ENCODE results near the gene SLAMF1. TPM values are rescaled to one million over a fixed set of nuclear protein-coding genes. Genes with fewer than 3 reads are reported as not detected.
"Not testable (repeated sequence)": the region's sequence is repeated elsewhere in the genome, so short reads cannot be mapped to it uniquely, and the experiment has no call there.

SLAMF1 gene
- total and polyA plus RNA-seq, 4 donors = 0.09 to 1.1 (median 0.17) TPM

- Histone ChIP-seq H3K36me3 (ENCODE audit: control insufficient read depth in 4 of 4, insufficient read depth in 3 of 4, low read depth in 1 of 4, low read length in 3 of 4) (no peaks in the 10 kb centered on the region), H3K9ac (ENCODE audit: low read depth in 1 of 2, low read length in 2 of 2) (no peak overlapping the region), H3K27ac (ENCODE audit: low read depth in 1 of 2, low read length in 2 of 2) (no peak overlapping the region), H3K4me1 (ENCODE audit: control insufficient read depth in 4 of 4, insufficient read depth in 4 of 4, low read length in 3 of 4) (no peaks in the 10 kb centered on the region), H3K4me3 (ENCODE audit: low read depth in 1 of 3, low read length in 3 of 3) (no peak overlapping the region), H3K27me3 (ENCODE audit: control insufficient read depth in 4 of 4, insufficient read depth in 4 of 4, low read length in 3 of 4) (no peaks in the 10 kb centered on the region), H3K9me3 (ENCODE audit: control insufficient read depth in 4 of 4, low read length in 3 of 4) (no peaks in the 10 kb centered on the region)
- WGBS = 87% methylated on average over 9 of the region's 9 CpGs
- no peak for DNase-seq (ENCODE audit: low spot score)
- TF ChIP-seq HNF4G (IDR thresholded peaks at IDR 0.05) = no peak
- no peak for TF ChIP-seq CTCF (IDR thresholded peaks at IDR 0.05; ENCODE audit: low read depth, low read length, missing input control)
- no peak for TF ChIP-seq TAF1 (conservative IDR thresholded peaks at IDR 0.05)
- no peak for TF ChIP-seq HNF4A (conservative IDR thresholded peaks at IDR 0.05)
- TF ChIP-seq ATF3 (IDR thresholded peaks at IDR 0.05) = no peak
- TF ChIP-seq FOXA1 (IDR thresholded peaks at IDR 0.05) = no peak
- no peak for TF ChIP-seq EGR1 (IDR thresholded peaks at IDR 0.05; ENCODE audit: low read depth in 2 of 2)
- no peak for TF ChIP-seq JUND (IDR thresholded peaks at IDR 0.05)
- no peak for TF ChIP-seq ZBTB33 (IDR thresholded peaks at IDR 0.05)
- no peak for TF ChIP-seq MAX (IDR thresholded peaks at IDR 0.05)
- no peak for TF ChIP-seq REST (IDR thresholded peaks at IDR 0.05)
- TF ChIP-seq RAD21 (IDR thresholded peaks at IDR 0.05) = no peak
- TF ChIP-seq GABPA (IDR thresholded peaks at IDR 0.05 in 1 of 2, conservative IDR thresholded peaks at IDR 0.05 in 1 of 2) = no peak
- no peak for TF ChIP-seq NR2F2 (IDR thresholded peaks at IDR 0.05)
- no peak for TF ChIP-seq RXRA (IDR thresholded peaks at IDR 0.05)
- no peak for TF ChIP-seq YY1 (IDR thresholded peaks at IDR 0.05)
- TF ChIP-seq SP1 (IDR thresholded peaks at IDR 0.05) = no peak
- no peak for TF ChIP-seq FOXA2 (IDR thresholded peaks at IDR 0.05)
Measured at GRCh38 chr1:160652924-160653619, 6.2 kb upstream of the SLAMF1 start.

- not testable (repeated sequence) for H3K4me1 ChIP-seq (ENCODE audit: control insufficient read depth in 4 of 4, insufficient read depth in 4 of 4, low read length in 3 of 4); H3K27me3 ChIP-seq (ENCODE audit: control insufficient read depth in 4 of 4, insufficient read depth in 4 of 4, low read length in 3 of 4); H3K9ac ChIP-seq (ENCODE audit: low read depth in 1 of 2, low read length in 2 of 2); H3K27ac ChIP-seq (ENCODE audit: low read depth in 1 of 2, low read length in 2 of 2); H3K4me3 ChIP-seq (ENCODE audit: low read depth in 1 of 3, low read length in 3 of 3); H3K9me3 ChIP-seq (ENCODE audit: control insufficient read depth in 4 of 4, low read length in 3 of 4); DNase-seq (ENCODE audit: low spot score); H3K36me3 ChIP-seq (ENCODE audit: control insufficient read depth in 4 of 4, insufficient read depth in 3 of 4, low read depth in 1 of 4, low read length in 3 of 4)
- WGBS = 71% methylated on average over 8 of the region's 8 CpGs
Measured at GRCh38 chr1:160652065-160652641, 5.3 kb upstream of the SLAMF1 start.
